Uterus (tissue), 2 donors: ENCODE measurements around the gene KRTAP5-1.

Experiments used
- CTCF ChIP-seq, 4 experiments: fragments of 200-600 bp in 2 of 4; fragments of 450-650 bp in 2 of 4; sonication (generic) in 2 of 4; IDR thresholded peaks; one replicate each; pipeline ENCODE4 v1.5.1; 2016 to 2019; ENCODE audit warnings: antibody characterized with exemption in 4 of 4, mild to moderate bottlenecking in 2 of 4, moderate library complexity in 1 of 4
- POLR2A ChIP-seq, 2 donors: fragments of 450-650 bp; IDR thresholded peaks; one replicate each; pipeline ENCODE4 v1.6.1; 2016; ENCODE audit warnings: antibody characterized with exemption in 2 of 2, mild to moderate bottlenecking in 1 of 2, moderate library complexity in 1 of 2

- TF ChIP-seq POLR2A (IDR thresholded peaks at IDR 0.05) (no peak), CTCF (IDR thresholded peaks at IDR 0.05) (no peak)
Observed at GRCh38 chr11:1562469-1563148, 22.5 kb downstream of the KRTAP5-1 start.
